Left ventricle myocardium superior (tissue), 1 donor: ENCODE measurements around the gene SPOCK3. TPM values are rescaled to one million over a fixed set of nuclear protein-coding genes. Genes with fewer than 3 reads are reported as not detected.
"Not testable (repeated sequence)": the region's sequence is repeated elsewhere in the genome, so short reads cannot be mapped to it uniquely, and the experiment has no call there.

Source experiments
- ATAC-seq: fragments of 200-7000 bp; cut with Tn5 transposase; one replicate; pipeline ENCODE4 v1.9.1; 2020; ENCODE audit warnings: mild to moderate bottlenecking, moderate library complexity
- DNase-seq: peaks from one replicate; pipeline ENCODE4 v3.0.0-alpha.2; 2020
- intact Hi-C: fragments of 100-400 bp; cut with micrococcal nuclease; formaldehyde crosslinking; loops from one replicate; pipeline ENCODE4 v1.11.0; 2022
- total RNA-seq: library from RNA; stranded (reverse); fragmentation: NEBNext Ultra II Directional; extraction: Animal tissue kit (Norgen Biotek cat#: 25700); gene quantifications from one replicate; pipeline ENCODE4 v1.2.1, GENCODE V29; 2021
- donor health status: DM: no; HTN: yes; CAD: no; lungs with severe emphysema.

SPOCK3 gene
- total RNA-seq, 1 donor from 2014 or later: 1.1 TPM

DNA sequence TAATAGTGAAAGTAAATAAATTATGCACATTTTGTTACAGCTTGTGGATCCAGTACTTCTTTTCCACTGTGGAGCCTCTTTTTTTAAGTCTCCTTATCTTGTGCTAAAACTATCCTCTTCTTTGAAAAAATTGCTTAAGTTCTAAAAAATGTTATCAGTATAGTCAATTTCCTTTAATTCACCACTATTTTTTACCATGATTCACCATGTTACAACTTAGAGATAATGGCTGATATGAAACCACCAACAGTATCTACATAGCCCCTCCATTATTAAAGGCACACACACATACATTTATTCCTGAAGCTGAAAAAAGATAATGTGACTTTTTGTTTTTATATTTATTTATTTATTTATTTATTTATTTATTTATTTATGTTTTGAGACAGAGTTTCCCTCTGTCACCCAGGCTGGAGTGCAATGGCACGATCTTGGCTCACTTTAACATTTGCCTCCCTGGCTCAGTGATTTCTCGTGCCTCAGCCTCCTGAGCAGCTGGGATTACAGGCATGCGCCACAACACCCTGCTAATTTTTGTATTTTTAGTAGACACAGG is 243.2 kb downstream of the SPOCK3 start:
- intact Hi-C loops: no loop called here
- DNase-seq (no peak), ATAC-seq (no peak)

GRCh38 chr4:166989886-166990285 is 244.4 kb downstream of the SPOCK3 start:
- no peak for ATAC-seq
- intact Hi-C loops: no loop called here
- no peak for DNase-seq

DNA sequence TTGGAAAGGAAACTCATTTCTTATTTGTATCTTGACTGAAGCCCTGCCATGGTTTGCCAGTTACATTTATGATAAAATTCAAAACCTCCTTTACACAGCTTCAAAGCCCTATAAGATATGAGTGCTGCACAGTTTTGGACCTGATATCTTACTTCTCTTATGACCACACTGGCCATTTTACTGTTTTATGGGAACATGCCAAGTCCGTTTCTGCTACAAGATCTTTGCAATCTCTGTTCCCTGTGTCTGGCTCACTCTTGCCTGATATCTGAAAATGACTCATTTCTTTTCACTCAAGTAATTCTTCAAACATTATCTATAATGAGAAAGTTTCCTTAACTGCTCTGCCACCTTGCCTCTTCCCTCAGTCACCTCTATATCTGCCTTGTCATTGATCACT is 247.3 kb downstream of the SPOCK3 start:
- DNase-seq (no peak), ATAC-seq (no peak)
- intact Hi-C loops: no loop called here

DNA sequence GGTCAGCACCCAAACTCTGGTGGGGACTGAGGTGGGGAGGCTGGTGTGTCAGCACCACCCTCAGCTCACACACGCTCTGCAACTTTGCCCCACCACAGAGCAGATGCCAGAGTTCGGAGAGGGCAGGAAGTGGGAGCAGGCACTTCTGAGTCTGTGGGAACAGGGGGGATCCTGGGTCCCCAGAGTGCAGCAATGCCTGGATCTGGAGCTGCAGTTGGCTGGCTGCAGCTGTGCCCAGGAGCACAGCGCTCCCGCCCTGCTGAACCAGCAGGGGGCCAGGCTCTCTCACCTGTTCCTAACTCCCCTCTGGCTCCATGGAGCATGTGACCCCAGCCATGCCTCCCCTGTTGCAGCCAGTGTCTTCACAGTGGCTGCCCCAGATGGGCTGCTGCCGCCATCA is 252.4 kb downstream of the SPOCK3 start:
- intact Hi-C loops: no loop called here
- DNase-seq: no peak
- no peak for ATAC-seq

DNA sequence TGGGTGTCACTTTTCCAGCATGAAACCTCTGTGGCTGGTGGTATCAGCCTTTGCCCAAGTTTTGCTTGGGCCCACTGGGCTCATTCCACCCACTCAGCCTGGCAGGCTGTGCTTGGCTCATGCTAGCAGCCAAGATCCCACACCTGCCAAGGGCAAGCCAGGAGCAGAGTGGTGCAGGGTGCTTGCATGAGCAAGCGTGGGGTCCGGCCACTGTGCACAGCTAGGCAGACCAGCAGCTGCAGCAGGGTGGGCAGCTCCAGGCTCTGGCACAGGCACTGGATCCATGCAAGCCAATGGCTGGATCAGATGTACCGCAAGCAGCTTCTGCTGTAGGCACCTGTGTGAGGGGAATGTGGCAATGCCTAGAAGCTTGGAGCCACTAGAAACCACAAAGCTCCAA is 253.9 kb downstream of the SPOCK3 start:
- intact Hi-C loops: no loop called here
- ATAC-seq (no peak), DNase-seq (no peak)

- DNase-seq (no peak), ATAC-seq (no peak)
- intact Hi-C loops: no loop called here
Measured at GRCh38 chr4:166977596-166977995, 256.7 kb downstream of the SPOCK3 start.

GRCh38 chr4:166972071-166972470 is 262.2 kb downstream of the SPOCK3 start:
- no peak for DNase-seq
- intact Hi-C loops: no loop called here
- no peak for ATAC-seq

DNA sequence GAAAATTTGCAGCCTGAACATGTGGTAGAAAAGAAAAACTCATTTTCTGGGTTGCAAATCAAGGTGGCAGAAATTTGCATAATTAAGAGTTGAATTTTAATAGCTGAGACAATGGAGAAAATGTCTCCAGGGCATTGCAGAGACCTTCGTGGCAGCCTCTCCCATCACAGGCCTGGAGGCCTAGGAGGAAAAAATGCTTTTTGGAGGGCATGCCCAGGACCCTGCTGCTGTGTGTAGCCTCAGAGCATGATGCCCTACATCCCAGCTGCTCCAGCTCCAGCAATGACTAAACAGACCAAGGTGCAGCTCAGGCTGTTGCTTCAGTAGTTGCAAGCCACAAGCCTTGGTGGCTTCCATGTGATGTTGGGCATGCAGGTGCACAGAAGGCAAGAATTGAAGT is 266.1 kb downstream of the SPOCK3 start:
- DNase-seq, ATAC-seq, intact Hi-C loops: not testable (repeated sequence)

DNA sequence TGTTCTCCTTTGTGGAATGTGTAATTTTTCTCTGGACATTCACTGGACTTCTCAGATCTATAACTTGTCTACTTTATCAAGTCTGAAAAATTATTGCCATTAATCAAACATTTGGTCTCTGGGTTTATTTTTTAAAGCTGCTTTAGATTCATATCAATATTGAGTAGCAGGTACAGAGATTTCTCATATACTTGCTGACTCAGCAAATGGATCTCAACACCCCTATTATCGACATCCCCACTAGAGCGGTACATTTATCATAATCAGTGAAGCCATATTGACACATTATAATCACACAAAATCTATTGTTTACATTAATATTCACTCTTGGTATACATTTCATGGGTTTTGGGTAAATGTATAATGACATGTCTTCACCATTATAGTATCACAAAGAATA is 268.7 kb downstream of the SPOCK3 start:
- no peak for DNase-seq
- ATAC-seq: no peak
- intact Hi-C loops: no loop called here

DNA sequence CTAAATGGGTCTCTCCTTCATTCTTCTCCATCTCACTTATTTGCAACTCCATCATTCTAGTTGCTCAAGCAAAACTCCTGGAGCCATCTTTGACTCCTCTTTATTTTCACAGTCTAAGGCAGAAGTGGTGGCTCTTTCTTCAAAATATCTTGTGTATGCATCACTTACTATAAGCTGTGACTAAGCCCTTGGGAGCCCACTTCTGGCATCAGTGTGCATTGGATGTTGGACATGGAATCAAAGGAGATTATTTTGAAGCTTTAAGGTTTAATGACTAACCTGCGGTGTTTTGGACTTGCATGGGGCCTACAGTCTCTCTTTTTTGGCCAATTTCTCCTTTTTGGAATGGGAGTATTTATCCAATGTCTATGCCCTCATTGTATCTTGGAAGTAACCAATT is 276.8 kb downstream of the SPOCK3 start:
- ATAC-seq (no peak), DNase-seq (no peak)
- intact Hi-C loops: no loop called here

DNA sequence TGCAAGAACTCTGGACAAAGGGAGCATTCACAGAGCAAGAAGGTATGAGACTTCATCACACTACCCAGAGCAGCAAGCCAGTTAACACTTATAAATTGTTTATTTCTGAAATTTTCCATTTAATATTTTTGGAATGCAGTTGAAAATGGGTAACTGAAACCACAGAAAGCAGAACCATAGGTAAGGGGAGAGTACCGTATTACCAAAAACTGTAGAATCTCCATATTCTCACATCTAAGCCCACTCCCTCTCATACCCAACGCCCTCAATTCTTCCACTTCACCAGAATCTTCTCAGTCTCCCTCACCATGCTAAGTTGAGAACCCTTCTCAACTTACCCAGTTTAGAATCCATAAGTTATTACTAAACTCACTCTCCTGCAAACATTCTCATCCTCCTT is 277.8 kb downstream of the SPOCK3 start:
- intact Hi-C loops: no loop called here
- DNase-seq (no peak), ATAC-seq (no peak)

GRCh38 chr4:166941629-166942028 is 292.7 kb downstream of the SPOCK3 start:
- no peak for ATAC-seq
- DNase-seq: no peak
- intact Hi-C loops: no loop called here

GRCh38 chr4:166930464-166930863 is 303.8 kb downstream of the SPOCK3 start:
- ATAC-seq: no peak
- intact Hi-C loops: no loop called here
- no peak for DNase-seq

DNA sequence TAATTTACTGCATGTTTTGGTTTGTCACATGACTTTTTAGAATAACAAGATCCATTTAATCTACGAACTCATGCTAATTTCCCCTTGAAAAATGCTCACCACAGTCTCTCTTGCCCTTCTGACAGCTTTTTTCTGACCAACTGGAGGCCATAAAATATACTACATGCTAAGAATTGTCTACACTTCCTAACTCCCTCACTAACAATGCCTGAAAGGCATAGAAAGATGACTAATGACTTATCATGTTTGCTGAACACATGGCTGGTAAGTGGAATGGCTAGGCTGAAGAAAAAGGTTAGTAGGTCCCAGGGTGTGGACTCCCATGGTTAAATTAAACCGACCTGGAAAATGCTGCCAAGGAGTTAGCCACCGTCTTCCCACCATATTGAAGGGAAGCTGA is 309.9 kb downstream of the SPOCK3 start:
- ATAC-seq: no peak
- no peak for DNase-seq
- intact Hi-C loops: no loop called here

- DNase-seq: no peak
- no peak for ATAC-seq
- intact Hi-C loops: no loop called here
Measured at GRCh38 chr4:166913926-166914325, 320.4 kb downstream of the SPOCK3 start.

DNA sequence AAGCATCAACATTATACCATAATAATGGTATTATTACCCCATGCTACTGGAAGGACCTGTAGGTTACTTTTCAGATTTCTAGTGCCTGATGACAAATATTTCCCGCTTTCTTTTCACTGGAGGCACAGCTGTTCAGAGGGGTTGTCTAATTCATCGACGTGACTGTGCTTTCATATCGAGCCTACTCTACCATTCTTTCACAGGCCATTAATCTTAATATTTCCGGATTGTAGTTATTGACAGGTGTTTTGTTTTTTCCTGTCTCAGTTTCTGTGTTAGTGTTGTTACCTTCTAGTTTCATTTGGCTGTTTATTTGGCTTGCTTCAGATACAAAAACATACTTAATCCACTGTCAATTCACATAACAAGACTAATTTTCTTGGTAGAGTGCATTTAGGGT is 330.9 kb downstream of the SPOCK3 start:
- intact Hi-C loops: no loop called here
- ATAC-seq (no peak), DNase-seq (no peak)

- ATAC-seq: no peak
- DNase-seq: no peak
- intact Hi-C loops: no loop called here
Measured at GRCh38 chr4:166902941-166903340, 331.4 kb downstream of the SPOCK3 start.

DNA sequence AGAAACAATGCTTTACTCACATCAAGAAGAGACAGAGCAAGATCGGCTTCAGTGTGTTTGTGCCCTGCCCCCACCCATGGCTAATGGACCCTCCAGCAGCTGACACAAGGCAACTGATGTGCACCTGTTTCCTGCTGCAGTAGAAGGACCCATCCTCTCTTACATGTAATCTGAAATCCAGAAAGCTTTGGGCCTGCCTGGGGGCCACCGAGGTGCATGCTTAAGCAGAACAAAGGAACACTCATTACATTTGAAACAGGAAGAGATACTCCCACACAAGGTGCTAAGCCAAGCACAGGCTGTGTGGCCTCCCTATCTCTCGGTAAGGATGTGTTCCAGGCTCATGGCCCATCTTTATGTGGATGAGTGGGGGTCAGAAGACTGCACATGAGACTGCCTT is 338.0 kb downstream of the SPOCK3 start:
- ATAC-seq (no peak), DNase-seq (no peak)
- intact Hi-C loops: no loop called here

DNA sequence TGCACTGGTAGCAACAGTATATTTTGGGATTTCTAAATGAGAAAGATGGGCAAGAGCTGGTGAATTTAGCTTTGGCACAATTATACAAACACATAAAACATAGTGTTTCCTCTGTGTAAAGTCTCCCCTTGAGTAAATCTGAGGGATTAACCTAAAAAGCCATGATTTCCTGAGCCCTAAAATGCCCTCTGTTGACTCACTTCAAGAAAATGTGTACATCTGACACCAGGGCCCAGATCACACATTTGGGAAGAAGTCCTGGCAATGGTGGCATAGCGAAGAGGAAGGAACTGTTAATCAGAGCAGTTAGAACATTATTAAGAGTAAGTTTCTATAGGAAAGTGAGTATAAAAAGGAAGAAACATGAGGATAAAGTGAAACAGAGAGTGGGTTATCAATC is 338.5 kb downstream of the SPOCK3 start:
- intact Hi-C loops: no loop called here
- ATAC-seq (no peak), DNase-seq (no peak)

- DNase-seq (no peak), ATAC-seq (no peak)
- intact Hi-C loops: no loop called here
Measured at GRCh38 chr4:166887457-166887856, 346.8 kb downstream of the SPOCK3 start.

GRCh38 chr4:166886718-166887117 is 347.6 kb downstream of the SPOCK3 start:
- intact Hi-C loops: no loop called here
- DNase-seq (no peak), ATAC-seq (no peak)

DNA sequence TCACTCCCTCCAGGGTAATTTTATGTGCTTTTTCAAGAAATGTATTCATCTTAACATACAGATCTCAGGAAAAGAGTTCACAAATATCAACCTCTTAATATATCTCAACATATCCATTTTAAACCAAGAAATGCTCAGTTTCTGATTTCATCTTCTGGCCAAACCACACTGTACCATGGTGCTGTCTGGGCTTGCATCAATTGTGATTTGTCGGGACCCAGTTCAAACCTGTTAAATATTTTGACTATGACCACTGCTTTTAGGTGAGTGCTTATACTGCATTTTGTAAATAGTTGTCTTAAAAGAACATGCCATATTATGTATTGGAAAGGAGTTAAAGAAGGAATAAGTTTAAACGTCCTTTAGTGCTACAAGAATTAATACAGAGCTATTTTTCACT is 352.1 kb downstream of the SPOCK3 start:
- DNase-seq (no peak), ATAC-seq (no peak)
- intact Hi-C loops: no loop called here
